ENCODE results near the gene BTBD8. TPM values are rescaled to one million over a fixed set of nuclear protein-coding genes. Genes with fewer than 3 reads are reported as not detected.

The BTBD8 gene
- total RNA-seq, 1 donor from 2014 or later = 14.3 TPM

GRCh38 chr1:92210701-92211100 is 130.6 kb downstream of the BTBD8 start:
- Mint-ChIP-seq H3K9me3 (no peaks in the 10 kb centered on the region), H3K4me3 (no peak overlapping the region), H3K36me3 (no peaks in the 10 kb centered on the region), H3K4me1 (no peaks in the 10 kb centered on the region), H3K27ac (no peak overlapping the region), H3K27me3 (ENCODE audit: insufficient read depth, low read depth) (no peaks in the 10 kb centered on the region)
- DNase-seq (ENCODE audit: low spot score) = no peak
- no peak overlapping the region for H3K27ac ChIP-seq
- no peaks in the 10 kb centered on the region for H3K79me2 ChIP-seq (ENCODE audit: low read depth)
- no peaks in the 10 kb centered on the region for H4K20me1 ChIP-seq (ENCODE audit: low read depth)
- no peak overlapping the region for H3K4me2 ChIP-seq
- H3K27me3 ChIP-seq = no peaks in the 10 kb centered on the region
- H3K9me3 ChIP-seq (ENCODE audit: low read depth) = no peaks in the 10 kb centered on the region
- H3K4me3 ChIP-seq = no peak overlapping the region
- H3K36me3 ChIP-seq = no peaks in the 10 kb centered on the region
- H2AFZ ChIP-seq (replicated peaks) = no peak overlapping the region
- no peaks in the 10 kb centered on the region for H3F3A ChIP-seq (ENCODE audit: low read depth)
- no peak for TF ChIP-seq EZH2phosphoT487 (IDR thresholded peaks at IDR 0.05)
- no peak for TF ChIP-seq CTCF (IDR thresholded peaks at IDR 0.05)
- no peak for TF ChIP-seq EZH2 (IDR thresholded peaks at IDR 0.05)
- H3K4me1 ChIP-seq = no peaks in the 10 kb centered on the region
- H3K9ac ChIP-seq = no peak overlapping the region

- Histone ChIP-seq H3K9ac (no peak overlapping the region), H3F3A (ENCODE audit: low read depth) (no peaks in the 10 kb centered on the region), H3K4me3 (no peak overlapping the region), H4K20me1 (ENCODE audit: low read depth) (no peaks in the 10 kb centered on the region), H3K27me3 (no peaks in the 10 kb centered on the region), H3K9me3 (ENCODE audit: low read depth) (no peaks in the 10 kb centered on the region), H3K4me1 (no peaks in the 10 kb centered on the region), H3K79me2 (ENCODE audit: low read depth) (no peaks in the 10 kb centered on the region), H3K4me2 (no peak overlapping the region), H2AFZ (replicated peaks) (no peak overlapping the region), H3K36me3 (no peaks in the 10 kb centered on the region), H3K27ac (no peak overlapping the region)
- Mint-ChIP-seq H3K36me3 (no peaks in the 10 kb centered on the region), H3K9me3 (no peaks in the 10 kb centered on the region), H3K27me3 (ENCODE audit: insufficient read depth, low read depth) (no peaks in the 10 kb centered on the region), H3K4me3 (no peak overlapping the region), H3K27ac (no peak overlapping the region), H3K4me1 (no peaks in the 10 kb centered on the region)
- TF ChIP-seq EZH2phosphoT487 (IDR thresholded peaks at IDR 0.05) (no peak), EZH2 (IDR thresholded peaks at IDR 0.05) (no peak)
- DNase-seq (ENCODE audit: low spot score) = no peak
Measured at GRCh38 chr1:92211166-92211565, 131.0 kb downstream of the BTBD8 start.

- H3K27ac Mint-ChIP-seq = no peak within 1 kb of the TSS
- no peaks in the 10 kb centered on the region for H3F3A ChIP-seq (ENCODE audit: low read depth)
- H3K9me3 ChIP-seq (ENCODE audit: low read depth) = no peaks in the 10 kb centered on the region
- no peaks in the 10 kb centered on the region for H3K36me3 Mint-ChIP-seq
- no peaks in the 10 kb centered on the region for H3K4me1 ChIP-seq
- H3K9me3 Mint-ChIP-seq = no peaks in the 10 kb centered on the region
- no peak within 1 kb of the TSS for H3K4me2 ChIP-seq
- no peak for DNase-seq (ENCODE audit: low spot score)
- H3K4me3 Mint-ChIP-seq = no peak within 1 kb of the TSS
- no peaks in the 10 kb centered on the region for H3K4me1 Mint-ChIP-seq
- H2AFZ ChIP-seq (replicated peaks) = no peak within 1 kb of the TSS
- no peak within 1 kb of the TSS for H3K9ac ChIP-seq
- no peaks in the 10 kb centered on the region for H4K20me1 ChIP-seq (ENCODE audit: low read depth)
- no peaks in the 10 kb centered on the region for H3K27me3 ChIP-seq
- H3K27me3 Mint-ChIP-seq (ENCODE audit: insufficient read depth, low read depth) = peaks cover 2% of the 10 kb centered on the region
- no peak within 1 kb of the TSS for H3K27ac ChIP-seq
- H3K36me3 ChIP-seq = no peaks in the 10 kb centered on the region
- H3K4me3 ChIP-seq = no peak within 1 kb of the TSS
- H3K79me2 ChIP-seq (ENCODE audit: low read depth) = no peaks in the 10 kb centered on the region
- no peak for TF ChIP-seq CTCF (IDR thresholded peaks at IDR 0.05)
- TF ChIP-seq EZH2 (IDR thresholded peaks at IDR 0.05) = no peak
- TF ChIP-seq EZH2phosphoT487 (IDR thresholded peaks at IDR 0.05) = no peak
Measured at GRCh38 chr1:92217721-92218120, 137.6 kb downstream of the BTBD8 start, which contains the start of gene C1orf146. Gene C1orf146 (plus strand): TSS chr1:92217915. CDS start chr1:92231421, 13,506 bp downstream.

- H2AFZ ChIP-seq (replicated peaks) = no peak overlapping the region
- no peak for DNase-seq (ENCODE audit: low spot score)
- no peaks in the 10 kb centered on the region for H3K79me2 ChIP-seq (ENCODE audit: low read depth)
Measured at GRCh38 chr1:92218559-92218958, 138.4 kb downstream of the BTBD8 start.

More at GRCh38 chr1:92218559-92218958, 138.4 kb downstream of the BTBD8 start:
- no peaks in the 10 kb centered on the region for H3K36me3 Mint-ChIP-seq
- no peaks in the 10 kb centered on the region for H3K4me1 Mint-ChIP-seq
- H3K9me3 ChIP-seq (ENCODE audit: low read depth) = no peaks in the 10 kb centered on the region
- no peaks in the 10 kb centered on the region for H3F3A ChIP-seq (ENCODE audit: low read depth)
- H3K9ac ChIP-seq = no peak overlapping the region
- H3K27me3 ChIP-seq = no peaks in the 10 kb centered on the region
- no peak overlapping the region for H3K27ac Mint-ChIP-seq
- no peak overlapping the region for H3K4me2 ChIP-seq
- H3K27ac ChIP-seq = no peak overlapping the region
- no peaks in the 10 kb centered on the region for H3K4me1 ChIP-seq
- no peaks in the 10 kb centered on the region for H4K20me1 ChIP-seq (ENCODE audit: low read depth)
- H3K4me3 Mint-ChIP-seq = no peak overlapping the region
- H3K9me3 Mint-ChIP-seq = no peaks in the 10 kb centered on the region
- H3K36me3 ChIP-seq = no peaks in the 10 kb centered on the region
- H3K4me3 ChIP-seq = no peak overlapping the region
- no peak for TF ChIP-seq CTCF (IDR thresholded peaks at IDR 0.05)
- no peak for TF ChIP-seq EZH2 (IDR thresholded peaks at IDR 0.05)
- TF ChIP-seq EZH2phosphoT487 (IDR thresholded peaks at IDR 0.05) = no peak
- peaks cover 2% of the 10 kb centered on the region for H3K27me3 Mint-ChIP-seq (ENCODE audit: insufficient read depth, low read depth)

All from neural progenitor cell (in vitro differentiated cells).